IPS DF 6.9 (cell line): Measurements from ENCODE around the gene EME2.
A peak's percentile ranks its signal among the peaks of the same experiment; 100 is the strongest.

Source experiments
- DNase-seq: peaks from one replicate; pipeline ENCODE4 v3.0.0-alpha.2; 2013; ENCODE audit warnings: low read depth, low spot score
- H3K27ac ChIP-seq: one replicate; pipeline ENCODE4 v1.5.1; 2013; ENCODE audit warnings: low read length, control low read depth
- H3K27me3 ChIP-seq: 2 replicates; pipeline ENCODE4 v1.6.1; 2013; ENCODE audit warnings: mild to moderate bottlenecking, low read length; ENCODE audit not compliant: control insufficient read depth, insufficient read depth
- H3K36me3 ChIP-seq: 2 replicates; pipeline ENCODE4 v1.6.1; 2013; ENCODE audit warnings: low read length; ENCODE audit not compliant: control insufficient read depth, insufficient read depth
- H3K4me1 ChIP-seq: 2 replicates; pipeline ENCODE4 v1.6.1; 2013; ENCODE audit warnings: low read length; ENCODE audit not compliant: control insufficient read depth, insufficient read depth
- H3K4me3 ChIP-seq: 2 replicates; pipeline ENCODE4 v1.5.1; 2013; ENCODE audit warnings: mild to moderate bottlenecking, low read length
- H3K9me3 ChIP-seq: 2 replicates; pipeline ENCODE4 v1.6.1; 2013; ENCODE audit warnings: low read length, inconsistent platforms; ENCODE audit not compliant: control insufficient read depth, insufficient read depth
- WGBS: extraction: QIAGEN DNeasy Blood & Tissue Kit; methylation state at CpG from one replicate; pipeline ENCODE4 v1.1.7; 2013; ENCODE audit warnings: mixed read lengths, missing lambda C conversion rate; ENCODE audit not compliant: insufficient read length, insufficient coverage; 5-methylcytosine and 5-hydroxymethylcytosine counted together

The EME2 gene

DNA sequence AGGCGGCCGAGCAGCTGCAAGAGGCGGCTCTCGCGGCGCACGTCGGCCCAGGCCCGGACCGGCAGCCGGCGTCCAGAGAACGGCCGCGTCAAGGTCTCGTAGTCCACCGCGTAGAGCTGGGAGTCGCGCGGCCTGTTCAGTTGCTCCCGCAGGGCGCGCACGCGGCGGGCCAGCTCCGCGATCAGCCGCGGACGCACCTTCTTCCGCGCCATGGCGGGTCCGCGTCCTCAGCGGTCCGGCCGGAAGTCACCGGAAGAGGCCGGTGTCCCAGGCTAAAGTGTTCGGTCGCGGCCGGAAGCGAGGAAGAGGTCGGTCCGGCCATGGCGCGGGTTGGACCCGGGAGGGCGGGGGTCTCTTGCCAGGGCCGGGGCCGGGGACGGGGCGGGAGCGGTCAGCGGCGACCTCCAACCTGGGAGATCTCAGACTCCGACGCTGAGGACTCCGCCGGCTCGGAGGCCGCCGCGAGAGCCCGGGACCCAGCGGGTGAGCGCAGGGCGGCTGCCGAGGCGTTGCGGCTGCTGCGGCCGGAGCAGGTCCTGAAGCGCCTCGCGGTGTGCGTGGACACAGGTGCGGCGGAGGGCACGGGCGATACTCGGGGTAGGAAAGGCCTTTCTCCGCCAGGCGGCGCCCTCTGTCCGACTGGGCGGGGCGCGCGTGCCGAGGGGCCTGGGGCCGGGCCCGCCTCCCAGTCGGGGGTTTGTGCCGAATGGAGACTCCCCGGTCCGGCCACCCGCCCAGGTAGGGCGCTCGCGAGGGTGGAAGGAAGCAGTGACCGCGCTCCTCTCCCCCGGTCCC lies 495 bp downstream of the EME2 start, which contains the start of gene MRPS34:
MRPS34 (minus strand) TSS at position 227 of the 795 bp plus-strand sequence; CDS start at position 212, 15 bp downstream.
- H3K9me3 ChIP-seq, result no peaks in the 10 kb centered on the region
- H3K4me1 ChIP-seq, result peaks cover 2% of the 10 kb centered on the region
- peaks cover 29% of the 10 kb centered on the region for H3K36me3 ChIP-seq
- no peak within 1 kb of the TSS for H3K27ac ChIP-seq
- peak within 1 kb of the TSS; percentile 71 for H3K4me3 ChIP-seq
- no CpG with 5 or more reads among the region's 108 CpGs for WGBS
- no peaks in the 10 kb centered on the region for H3K27me3 ChIP-seq
- no peak for DNase-seq

DNA sequence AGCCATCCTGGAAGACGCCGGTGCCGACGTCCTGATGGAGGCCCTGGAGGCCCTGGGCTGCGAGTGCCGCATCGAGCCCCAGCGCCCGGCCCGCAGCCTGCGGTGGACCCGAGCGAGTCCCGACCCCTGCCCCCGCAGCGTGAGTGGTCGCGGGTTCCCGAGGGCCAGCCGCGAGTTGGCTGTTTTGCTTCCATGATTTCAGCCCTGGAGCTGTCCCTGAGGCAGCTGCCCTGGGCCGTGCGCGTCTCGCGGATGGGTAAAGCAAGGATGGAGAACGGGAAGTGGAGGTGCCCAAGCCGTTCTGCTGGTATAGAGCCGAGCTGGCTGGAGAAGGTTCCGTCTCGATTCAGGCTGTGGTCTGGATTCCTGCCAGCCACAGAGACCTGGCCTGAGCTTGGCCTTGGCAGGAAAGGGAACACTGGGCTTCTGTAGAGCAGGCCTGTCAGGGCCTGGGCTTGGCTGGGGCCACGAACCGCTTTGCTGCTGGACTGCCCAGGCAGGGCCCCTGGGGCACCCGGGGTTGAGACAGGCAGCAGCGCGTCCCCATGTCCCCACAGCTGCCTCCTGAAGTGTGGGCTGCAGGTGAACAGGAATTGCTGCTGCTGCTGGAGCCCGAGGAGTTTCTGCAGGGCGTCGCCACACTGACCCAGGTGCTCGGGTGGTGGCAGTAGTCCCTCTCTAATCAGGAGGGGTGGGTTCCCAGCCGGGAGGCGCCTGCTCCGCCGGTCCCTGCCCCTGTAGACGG lies 1.3 kb downstream of the EME2 start:
- no peak overlapping the region for H3K27ac ChIP-seq
- peak overlapping the region; percentile 71 for H3K4me3 ChIP-seq
- H3K27me3 ChIP-seq, result no peaks in the 10 kb centered on the region
- no CpG with 5 or more reads among the region's 45 CpGs for WGBS
- no peak for DNase-seq
- peaks cover 26% of the 10 kb centered on the region for H3K36me3 ChIP-seq
- no peaks in the 10 kb centered on the region for H3K9me3 ChIP-seq
- peaks cover 2% of the 10 kb centered on the region for H3K4me1 ChIP-seq

DNA sequence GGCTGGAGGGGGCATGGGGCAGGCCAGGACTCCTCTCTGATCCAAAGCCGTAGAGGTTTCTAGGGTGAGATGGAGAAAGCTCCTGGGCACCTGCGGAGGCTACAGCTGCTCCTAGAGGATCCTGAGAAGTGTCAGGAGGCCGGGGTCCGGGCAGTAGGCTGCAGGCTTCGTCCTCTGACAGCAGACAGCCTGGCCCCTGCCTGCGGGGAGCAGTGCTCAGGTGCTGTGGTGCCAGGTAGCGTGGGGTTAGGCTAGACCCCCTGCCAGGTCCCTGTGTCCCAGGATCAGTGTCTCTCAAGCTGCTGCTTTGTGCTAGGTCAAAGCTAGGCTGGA lies 1.8 kb downstream of the EME2 start:
- no peak for DNase-seq
- H3K4me3 ChIP-seq, result no peak overlapping the region
- H3K9me3 ChIP-seq, result no peaks in the 10 kb centered on the region
- WGBS, result no CpG with 5 or more reads among the region's 7 CpGs
- no peak overlapping the region for H3K27ac ChIP-seq
- H3K4me1 ChIP-seq, result peaks cover 2% of the 10 kb centered on the region
- no peaks in the 10 kb centered on the region for H3K27me3 ChIP-seq
- peaks cover 22% of the 10 kb centered on the region for H3K36me3 ChIP-seq

DNA sequence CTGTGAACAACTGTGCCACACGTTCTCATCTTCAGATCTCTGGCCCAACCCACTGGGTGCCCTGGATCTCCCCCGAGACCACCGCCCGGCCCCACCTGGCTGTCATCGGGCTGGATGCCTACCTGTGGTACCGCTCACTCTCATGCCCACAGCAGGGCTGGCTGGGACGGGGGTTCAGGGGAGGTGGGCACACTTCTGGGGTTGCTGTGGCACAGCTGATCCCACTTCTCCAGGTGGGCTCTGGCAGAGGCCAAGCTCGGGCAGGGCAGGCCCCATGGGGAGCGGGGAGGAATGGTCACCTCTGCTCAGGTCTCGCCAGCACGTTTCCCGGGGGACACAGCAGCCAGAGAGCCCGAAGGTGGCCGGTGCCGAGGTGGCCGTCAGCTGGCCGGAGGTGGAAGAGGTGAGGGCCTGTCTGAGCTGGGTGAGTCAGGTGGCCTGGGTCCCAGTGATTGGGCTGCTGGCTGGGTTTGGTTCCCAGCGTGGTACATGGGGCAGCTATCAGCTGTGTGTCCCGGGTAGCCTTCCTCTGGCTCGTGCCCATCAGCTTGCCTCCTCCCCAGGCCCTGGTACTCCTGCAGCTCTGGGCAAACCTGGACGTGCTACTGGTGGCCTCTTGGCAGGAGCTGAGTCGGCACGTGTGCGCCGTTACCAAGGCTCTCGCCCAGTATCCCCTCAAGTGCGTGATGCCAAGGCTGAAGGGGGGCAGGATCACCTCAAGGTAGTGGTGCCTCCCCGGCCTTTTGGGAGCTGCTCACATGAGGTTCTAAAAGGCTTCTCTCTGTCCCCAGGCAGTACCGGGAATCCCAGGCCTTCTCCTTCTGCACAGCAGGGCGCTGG lies 2.6 kb downstream of the EME2 start:
- no CpG with 5 or more reads among the region's 30 CpGs for WGBS
- DNase-seq, result no peak
- no peak overlapping the region for H3K4me3 ChIP-seq
- H3K9me3 ChIP-seq, result no peaks in the 10 kb centered on the region
- H3K4me1 ChIP-seq, result peaks cover 2% of the 10 kb centered on the region; the same call in 1 of the 2 replicates
- H3K27me3 ChIP-seq, result no peaks in the 10 kb centered on the region
- peaks cover 27% of the 10 kb centered on the region for H3K36me3 ChIP-seq
- no peak overlapping the region for H3K27ac ChIP-seq

DNA sequence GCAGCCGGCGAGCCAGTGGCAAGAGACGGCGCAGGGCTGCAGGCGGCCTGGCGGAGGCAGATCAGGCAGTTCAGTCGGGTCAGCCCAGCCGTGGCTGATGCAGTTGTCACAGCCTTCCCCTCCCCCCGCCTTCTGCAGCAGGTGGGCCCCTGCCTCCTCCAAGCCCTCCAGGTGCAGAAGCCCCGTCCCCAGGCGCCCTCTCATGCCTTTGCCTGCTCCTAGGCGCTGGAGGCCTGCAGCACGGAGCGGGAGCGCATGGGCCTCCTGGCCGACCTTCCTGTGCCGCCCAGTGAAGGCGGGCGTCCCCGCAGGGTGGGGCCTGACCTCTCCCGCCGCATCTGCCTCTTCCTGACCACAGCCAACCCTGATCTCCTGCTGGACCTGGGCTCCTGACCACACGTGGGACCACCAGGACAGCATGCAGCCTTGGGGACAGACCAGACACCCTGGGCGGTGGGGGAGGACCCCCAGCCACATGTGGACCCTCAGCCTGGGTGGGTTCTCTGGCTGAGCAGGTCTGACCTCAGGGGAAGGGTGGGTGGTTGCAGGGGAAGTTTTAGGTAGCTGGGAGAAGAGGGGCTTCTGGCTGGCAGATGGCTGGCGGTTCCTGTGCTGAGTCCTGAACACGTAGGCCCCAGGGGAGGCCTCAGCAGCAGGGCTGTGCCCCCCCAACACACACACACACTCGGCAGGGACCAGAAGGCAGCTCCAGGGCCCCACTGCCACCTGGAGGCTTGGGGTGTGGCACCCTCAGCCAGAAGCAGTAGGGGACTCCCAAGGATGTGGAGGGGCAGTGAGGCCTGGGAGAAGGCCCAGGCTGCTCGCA lies 3.4 kb downstream of the EME2 start:
- DNase-seq, result no peak
- no CpG with 5 or more reads among the region's 28 CpGs for WGBS
- Histone ChIP-seq H3K27ac (no peak overlapping the region), H3K4me3 (no peak overlapping the region), H3K27me3 (no peaks in the 10 kb centered on the region), H3K36me3 (peaks cover 27% of the 10 kb centered on the region), H3K4me1 (peaks cover 2% of the 10 kb centered on the region; the same call in 1 of the 2 replicates), H3K9me3 (no peaks in the 10 kb centered on the region)

DNA sequence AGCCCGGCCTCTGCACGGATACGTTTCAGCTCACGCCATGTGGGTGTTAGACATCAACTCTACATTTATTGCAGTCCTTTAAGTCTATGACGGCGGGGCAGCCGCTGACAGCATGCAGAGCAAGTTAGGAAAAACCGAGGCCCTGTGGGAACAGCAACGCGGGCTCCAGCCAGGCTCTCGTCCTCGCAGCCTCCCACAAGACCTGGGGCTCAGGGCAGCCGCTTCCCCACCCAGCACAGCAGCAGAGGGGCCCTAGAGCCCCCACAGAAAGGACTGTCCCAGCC lies 4.0 kb downstream of the EME2 start:
- H3K27ac ChIP-seq, result no peak overlapping the region
- no peak for DNase-seq
- H3K4me1 ChIP-seq, result peaks cover 2% of the 10 kb centered on the region; the same call in 1 of the 2 replicates
- H3K4me3 ChIP-seq, result no peak overlapping the region
- H3K9me3 ChIP-seq, result no peaks in the 10 kb centered on the region
- peaks cover 27% of the 10 kb centered on the region for H3K36me3 ChIP-seq
- no peaks in the 10 kb centered on the region for H3K27me3 ChIP-seq
- WGBS, result no CpG with 5 or more reads among the region's 13 CpGs

DNA sequence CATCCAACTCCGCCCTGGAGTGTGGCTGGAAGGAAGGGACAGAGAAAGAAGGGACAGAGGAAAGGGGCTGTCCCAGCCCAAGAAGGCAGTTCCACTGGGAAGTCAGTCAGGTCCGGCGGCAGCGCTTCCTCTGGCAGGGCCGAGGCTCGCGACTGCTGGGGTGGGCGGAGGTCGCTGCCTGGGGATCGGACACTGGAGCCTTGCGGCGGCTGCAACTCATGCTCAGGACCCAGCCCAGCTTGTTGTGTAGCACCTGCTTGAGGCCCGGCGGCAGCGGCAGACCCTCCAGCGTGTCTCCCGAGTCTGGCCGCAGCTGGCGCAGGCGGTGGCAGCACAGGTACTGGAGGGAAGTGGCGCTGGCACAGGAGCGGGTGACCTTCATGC lies 4.4 kb downstream of the EME2 start:
- Histone ChIP-seq H3K4me3 (no peak overlapping the region), H3K4me1 (peaks cover 2% of the 10 kb centered on the region; the same call in 1 of the 2 replicates), H3K9me3 (no peaks in the 10 kb centered on the region), H3K27ac (no peak overlapping the region), H3K36me3 (peaks cover 27% of the 10 kb centered on the region), H3K27me3 (no peaks in the 10 kb centered on the region)
- no peak for DNase-seq
- no CpG with 5 or more reads among the region's 22 CpGs for WGBS

DNA sequence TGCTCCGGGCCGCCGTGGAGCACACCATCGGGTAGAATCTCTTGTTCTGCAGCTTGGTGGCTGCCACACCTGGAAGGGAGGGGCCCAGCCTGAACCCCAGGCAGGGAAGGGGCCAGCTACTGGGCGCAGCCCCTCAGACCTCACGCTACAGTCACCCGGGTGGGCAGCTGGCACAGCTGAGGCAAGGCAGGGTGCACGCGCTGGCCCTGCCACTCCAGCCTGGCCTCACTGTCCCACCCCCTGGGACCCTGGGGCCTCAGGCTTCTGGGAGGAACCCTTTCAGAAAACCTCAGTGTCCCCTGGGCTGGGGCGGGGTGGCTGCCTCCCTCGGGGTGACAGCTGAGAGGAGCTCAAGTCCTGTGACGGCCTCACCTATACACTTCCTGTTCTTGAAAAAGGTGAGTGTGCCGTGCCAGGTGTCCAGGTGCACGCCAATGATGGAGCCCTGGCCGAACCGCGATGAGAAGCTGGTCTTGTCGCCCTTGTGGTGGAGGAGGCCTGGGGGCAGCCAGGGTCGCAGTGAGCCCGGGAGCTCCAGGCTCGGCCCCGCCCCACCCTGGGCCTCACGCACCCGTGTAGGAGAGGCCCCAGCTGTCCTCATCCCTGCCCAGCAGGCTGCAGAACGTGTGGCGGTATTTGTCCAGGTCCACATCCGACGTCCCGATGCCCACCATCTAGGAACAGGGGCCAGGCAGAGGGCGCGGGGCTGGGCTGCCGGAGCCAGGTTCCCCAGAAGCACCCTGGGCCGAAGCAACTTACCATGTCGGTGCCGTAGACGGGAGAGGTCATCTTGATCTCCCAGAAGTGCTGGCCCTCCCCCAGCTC lies 5.0 kb downstream of the EME2 start:
- Histone ChIP-seq H3K4me3 (no peak overlapping the region), H3K9me3 (no peaks in the 10 kb centered on the region), H3K36me3 (peaks cover 27% of the 10 kb centered on the region), H3K4me1 (peaks cover 2% of the 10 kb centered on the region; the same call in 1 of the 2 replicates), H3K27me3 (no peaks in the 10 kb centered on the region), H3K27ac (no peak overlapping the region)
- DNase-seq, result no peak
- WGBS, result no CpG with 5 or more reads among the region's 36 CpGs
